A549 treated with CpdA at 1 μM for 4 hours (cell line): ENCODE data around the gene CCDC74B. TPM values are rescaled to one million over a fixed set of nuclear protein-coding genes. Genes with fewer than 3 reads are reported as not detected.

Experiments
- total RNA-seq: library from RNA; stranded (reverse); fragments of 200-300 nt; extraction: Qiagen RNA extraction; gene quantifications from 5 replicates; pipeline ENCODE4 v1.2.3, GENCODE V29; 2022; ENCODE audit warnings: low read depth

Gene CCDC74B
- total RNA-seq, result 5.0 to 7.5 TPM (median 5.8 TPM) in 5 replicates

DNA sequence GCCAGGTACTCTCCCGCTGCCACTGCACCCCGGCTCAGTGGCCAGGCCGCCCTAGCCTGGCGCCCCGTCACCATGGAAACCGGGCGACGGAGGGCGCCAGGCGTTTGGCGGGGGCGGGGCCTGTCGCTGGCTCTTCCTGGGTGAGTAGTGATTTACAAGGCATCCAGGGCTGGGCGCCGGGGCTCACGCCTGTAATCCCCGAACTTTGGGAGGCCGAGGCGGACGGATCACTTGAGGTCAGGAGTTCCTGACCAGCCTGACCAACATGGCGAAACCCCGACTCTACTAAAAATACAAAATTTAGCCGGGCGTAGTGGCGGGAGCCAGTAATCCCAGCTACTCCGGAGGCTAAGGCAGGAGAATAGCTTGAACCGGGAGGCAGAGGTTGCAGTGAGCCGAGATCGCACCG lies at the start of gene CCDC74B:
Gene CCDC74B (minus strand): TSS at position 107 of the 409 bp plus-strand sequence. CDS start 116 bp downstream, outside the sequence.

DNA sequence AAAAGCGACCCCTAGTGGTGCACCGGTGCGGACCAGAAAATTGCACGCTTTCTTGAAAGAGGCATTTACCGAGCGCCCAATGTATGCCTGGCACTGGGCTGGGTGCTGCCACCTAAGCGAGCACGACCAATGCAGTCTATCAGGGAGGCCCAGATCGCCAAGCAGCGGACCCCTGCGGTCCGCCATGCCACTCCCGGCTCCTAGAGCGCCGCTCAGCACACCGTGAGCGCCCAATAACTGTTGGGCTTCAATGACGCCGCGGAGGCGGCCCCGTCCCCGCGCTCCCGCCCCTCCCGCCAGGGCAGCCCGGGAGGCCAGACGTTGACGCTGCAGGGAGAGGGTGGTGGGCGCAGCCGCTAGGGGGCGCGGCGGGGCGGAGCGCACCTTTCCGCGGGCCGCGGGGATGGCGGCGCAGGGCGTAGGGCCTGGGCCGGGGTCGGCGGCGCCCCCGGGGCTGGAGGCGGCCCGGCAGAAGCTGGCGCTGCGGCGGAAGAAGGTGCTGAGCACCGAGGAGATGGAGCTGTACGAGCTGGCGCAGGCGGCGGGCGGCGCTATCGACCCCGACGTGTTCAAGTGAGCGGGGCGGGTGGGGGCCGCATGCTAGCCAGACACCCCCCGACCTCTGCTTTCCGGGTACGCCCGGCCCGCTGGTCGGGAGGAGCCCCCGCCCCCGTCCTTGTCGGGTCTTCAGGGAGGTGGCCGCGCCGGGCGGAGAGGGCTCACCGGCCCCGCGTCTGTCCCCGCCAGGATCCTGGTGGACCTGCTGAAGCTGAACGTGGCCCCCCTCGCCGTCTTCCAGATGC lies 37.2 kb upstream of the CCDC74B start, which contains the start of gene MZT2B:
Gene MZT2B (plus strand): TSS at position 383 of the 803 bp plus-strand sequence. CDS start 21 bp downstream, at position 404.

DNA sequence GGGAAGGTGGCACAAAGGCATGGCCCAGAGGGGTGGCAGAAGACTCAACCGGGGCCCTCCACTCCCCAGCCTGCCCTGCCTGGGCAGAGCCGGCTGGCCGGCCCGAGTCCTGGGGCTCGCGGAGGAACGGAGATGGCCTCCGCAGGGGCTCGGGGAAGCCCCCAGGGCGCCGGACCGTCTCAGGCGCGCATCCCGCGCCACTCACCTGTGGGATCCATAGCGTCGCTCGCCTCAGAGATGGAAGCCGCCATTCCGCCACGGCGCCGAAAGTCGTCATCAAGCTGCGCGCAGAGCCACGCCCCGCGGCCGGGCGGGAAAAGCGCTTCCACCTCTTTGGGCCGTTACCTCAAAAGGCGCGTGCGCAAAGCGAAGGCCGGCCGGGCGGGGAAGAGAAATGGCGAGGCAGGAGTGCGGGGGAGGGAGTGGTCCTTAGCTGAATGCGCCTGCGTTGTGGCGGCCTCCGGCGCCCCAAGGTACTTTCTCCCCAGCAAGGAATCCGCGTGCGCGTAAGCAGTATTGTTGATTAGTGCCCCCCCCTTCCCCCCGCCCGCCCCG lies 36.5 kb upstream of the CCDC74B start, which contains the start of gene SMPD4:
Gene SMPD4 (minus strand): TSS at position 278 of the 555 bp plus-strand sequence. CDS start 5,010 bp downstream, outside the sequence.

DNA sequence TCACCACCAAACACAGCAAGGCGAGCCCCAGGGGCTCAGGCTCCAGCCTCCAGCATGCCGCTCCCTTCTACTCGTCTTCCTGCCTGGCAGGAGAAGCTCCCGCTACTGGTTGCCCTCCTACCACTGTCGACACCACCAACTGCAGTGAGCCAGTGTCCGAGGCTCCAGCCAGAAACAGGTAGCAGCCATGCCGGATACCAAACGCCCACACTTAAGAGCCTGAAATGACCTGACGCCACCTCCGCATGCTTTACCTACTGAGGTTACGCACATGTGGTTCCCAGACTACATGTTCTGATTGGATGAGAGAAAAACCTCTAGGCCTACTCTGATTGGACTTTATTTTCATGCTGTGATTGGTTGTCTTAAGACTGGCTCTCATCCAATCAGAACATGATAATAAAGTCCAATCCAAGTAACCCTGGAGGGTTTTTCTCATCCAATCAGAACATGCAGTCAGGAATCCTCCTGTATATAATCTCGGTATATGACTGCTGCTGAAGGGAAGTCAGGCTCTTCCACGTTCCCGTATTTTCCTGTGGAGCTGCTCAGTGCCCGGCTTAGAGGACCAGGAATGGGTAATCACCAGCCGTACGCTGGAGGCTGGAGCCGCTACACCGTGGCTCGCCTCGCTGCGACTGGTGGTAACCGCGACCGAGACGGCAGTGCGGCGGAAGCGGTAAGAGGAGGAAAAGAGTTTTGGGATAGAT lies 15.6 kb downstream of the CCDC74B start, which contains the start of gene POTEF:
Gene POTEF (minus strand): TSS at position 103 of the 710 bp plus-strand sequence. CDS start 8,707 bp downstream, outside the sequence.

Other genes with a start within 250 kb of the CCDC74B start
- gene RAB6C, start 165.4 kb downstream of the CCDC74B start, total RNA-seq, result not detected in 5 replicates
- 0.02 TPM in 1 of 5 replicates, not detected in the others for gene POTEF, start 15.9 kb downstream of the CCDC74B start, total RNA-seq
- 66.5 to 78.6 TPM (median 70.9 TPM) in 5 replicates for gene SMPD4, start 36.5 kb upstream of the CCDC74B start, total RNA-seq
- gene MZT2B, start 37.1 kb upstream of the CCDC74B start, total RNA-seq, result 246 to 454 TPM (median 400 TPM) in 5 replicates
- gene TUBA3E, start 53.3 kb upstream of the CCDC74B start, total RNA-seq, result not detected in 5 replicates
- gene IMP4, start 197.8 kb upstream of the CCDC74B start, total RNA-seq, result 140 to 173 TPM (median 164 TPM) in 5 replicates
- 24.8 to 31.6 TPM (median 27.9 TPM) in 5 replicates for gene PTPN18, start 210.9 kb upstream of the CCDC74B start, total RNA-seq